ENCODE data around the gene KIFC3. TPM values are rescaled to one million over a fixed set of nuclear protein-coding genes. Genes with fewer than 3 reads are reported as not detected.
"Not testable (repeated sequence)": the region's sequence is repeated elsewhere in the genome, so short reads cannot be mapped to it uniquely, and the experiment has no call there.

KIFC3 gene
- total and polyA plus RNA-seq, 2 donors (not counting 1 experiment from before 2014, with no cell fraction given): 0.07 to 0.67 TPM

- Mint-ChIP-seq H3K9me3 (ENCODE audit: insufficient read depth) (no peaks in the 10 kb centered on the region), H3K4me3 (no peak overlapping the region), H3K27me3 (peaks cover 37% of the 10 kb centered on the region), H3K27ac (no peak overlapping the region), H3K4me1 (peaks cover 19% of the 10 kb centered on the region)
- ATAC-seq (ENCODE audit: low read depth): no peak
- peaks cover 16% of the 10 kb centered on the region in 2 donors for H3K4me1 ChIP-seq (ENCODE audit: control insufficient read depth in 2 of 2, insufficient read depth in 2 of 2, low read length in 2 of 2)
- CTCF ChIA-PET: no interaction called here
- no peak overlapping the region for H3K4me2 ChIP-seq (replicated peaks; ENCODE audit: low read depth, low read length, poor library complexity, severe bottlenecking)
- H3K4me3 ChIP-seq (ENCODE audit: control extremely low read depth in 1 of 5, extremely low read depth in 1 of 5, insufficient read depth in 1 of 5, low read depth in 2 of 5, low read length in 4 of 5): no peak overlapping the region
- no peak for DNase-seq
- no peak for TF ChIP-seq EZH2 (IDR thresholded peaks at IDR 0.05; ENCODE audit: borderline replicate concordance, insufficient read depth, low read depth, low read length, poor library complexity, severe bottlenecking)
- TF ChIP-seq, protein P1, sequence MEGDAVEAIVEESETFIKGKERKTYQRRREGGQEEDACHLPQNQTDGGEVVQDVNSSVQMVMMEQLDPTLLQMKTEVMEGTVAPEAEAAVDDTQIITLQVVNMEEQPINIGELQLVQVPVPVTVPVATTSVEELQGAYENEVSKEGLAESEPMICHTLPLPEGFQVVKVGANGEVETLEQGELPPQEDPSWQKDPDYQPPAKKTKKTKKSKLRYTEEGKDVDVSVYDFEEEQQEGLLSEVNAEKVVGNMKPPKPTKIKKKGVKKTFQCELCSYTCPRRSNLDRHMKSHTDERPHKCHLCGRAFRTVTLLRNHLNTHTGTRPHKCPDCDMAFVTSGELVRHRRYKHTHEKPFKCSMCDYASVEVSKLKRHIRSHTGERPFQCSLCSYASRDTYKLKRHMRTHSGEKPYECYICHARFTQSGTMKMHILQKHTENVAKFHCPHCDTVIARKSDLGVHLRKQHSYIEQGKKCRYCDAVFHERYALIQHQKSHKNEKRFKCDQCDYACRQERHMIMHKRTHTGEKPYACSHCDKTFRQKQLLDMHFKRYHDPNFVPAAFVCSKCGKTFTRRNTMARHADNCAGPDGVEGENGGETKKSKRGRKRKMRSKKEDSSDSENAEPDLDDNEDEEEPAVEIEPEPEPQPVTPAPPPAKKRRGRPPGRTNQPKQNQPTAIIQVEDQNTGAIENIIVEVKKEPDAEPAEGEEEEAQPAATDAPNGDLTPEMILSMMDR (IDR thresholded peaks at IDR 0.05): no peak
- no peak overlapping the region for H2AFZ ChIP-seq (ENCODE audit: insufficient read depth, low read depth, low read length, poor library complexity, severe bottlenecking)
- no peaks in the 10 kb centered on the region for H4K20me1 ChIP-seq (ENCODE audit: control insufficient read depth, insufficient read depth, low read length, poor library complexity, severe bottlenecking)
- peaks cover 0 to 40% (median 16%) of the 10 kb centered on the region in 4 experiments for H3K27me3 ChIP-seq (replicated peaks in 1 of 4; ENCODE audit: control extremely low read depth in 1 of 4, control insufficient read depth in 3 of 4, insufficient read depth in 4 of 4, low read length in 3 of 4)
- H3K79me2 ChIP-seq (ENCODE audit: control insufficient read depth, insufficient read depth, low read length): no peaks in the 10 kb centered on the region
- no peaks in the 10 kb centered on the region for H3K36me3 ChIP-seq (replicated peaks in 1 of 2; ENCODE audit: control extremely low read depth in 1 of 2, control insufficient read depth in 1 of 2, extremely low read depth in 1 of 2, insufficient read depth in 2 of 2, low read length in 1 of 2)
- H3K9me3 ChIP-seq (ENCODE audit: control extremely low read depth in 1 of 3, control insufficient read depth in 2 of 3, insufficient read depth in 1 of 3, low read length in 2 of 3): peaks cover 0 to 2% (median 0%) of the 10 kb centered on the region in 3 donors
- H3K9ac ChIP-seq (ENCODE audit: low read length): no peak overlapping the region
- no peak overlapping the region for H3K27ac ChIP-seq (ENCODE audit: low read length in 2 of 2)
- WGBS (ENCODE audit: insufficient coverage): 82% methylated on average over 39 of the region's 42 CpGs
- intact Hi-C loops (cut with micrococcal nuclease): no loop called here
- POLR2A ChIA-PET: no interaction called here
Observed at GRCh38 chr16:57797526-57798266, 4.6 kb downstream of the KIFC3 start.

- Histone ChIP-seq H3K36me3 (replicated peaks in 1 of 2; ENCODE audit: control extremely low read depth in 1 of 2, control insufficient read depth in 1 of 2, extremely low read depth in 1 of 2, insufficient read depth in 2 of 2, low read length in 1 of 2) (no peaks in the 10 kb centered on the region), H3K79me2 (ENCODE audit: control insufficient read depth, insufficient read depth, low read length) (no peaks in the 10 kb centered on the region), H3K9ac (ENCODE audit: low read length) (no peak overlapping the region), H3K27me3 (replicated peaks in 1 of 4; ENCODE audit: control extremely low read depth in 1 of 4, control insufficient read depth in 3 of 4, insufficient read depth in 4 of 4, low read length in 3 of 4) (peaks cover 0 to 38% (median 16%) of the 10 kb centered on the region in 4 experiments), H2AFZ (ENCODE audit: insufficient read depth, low read depth, low read length, poor library complexity, severe bottlenecking) (no peak overlapping the region), H3K27ac (ENCODE audit: low read length in 2 of 2) (no peak overlapping the region), H4K20me1 (ENCODE audit: control insufficient read depth, insufficient read depth, low read length, poor library complexity, severe bottlenecking) (no peaks in the 10 kb centered on the region), H3K4me3 (ENCODE audit: control extremely low read depth in 1 of 5, extremely low read depth in 1 of 5, insufficient read depth in 1 of 5, low read depth in 2 of 5, low read length in 4 of 5) (no peak overlapping the region), H3K9me3 (ENCODE audit: control extremely low read depth in 1 of 3, control insufficient read depth in 2 of 3, insufficient read depth in 1 of 3, low read length in 2 of 3) (no peaks in the 10 kb centered on the region), H3K4me2 (replicated peaks; ENCODE audit: low read depth, low read length, poor library complexity, severe bottlenecking) (no peak overlapping the region), H3K4me1 (ENCODE audit: control insufficient read depth in 2 of 2, insufficient read depth in 2 of 2, low read length in 2 of 2) (peaks cover 13 to 16% of the 10 kb centered on the region in 2 donors)
- CTCF ChIA-PET: no interaction called here
- no peak overlapping the region for H3K4me3 Mint-ChIP-seq
- 86% methylated on average over 12 of the region's 13 CpGs for WGBS (ENCODE audit: insufficient coverage)
- peaks cover 16% of the 10 kb centered on the region for H3K4me1 Mint-ChIP-seq
- DNase-seq (no peak), ATAC-seq (ENCODE audit: low read depth) (no peak)
- peaks cover 35% of the 10 kb centered on the region for H3K27me3 Mint-ChIP-seq
- no peak overlapping the region for H3K27ac Mint-ChIP-seq
- H3K9me3 Mint-ChIP-seq (ENCODE audit: insufficient read depth): no peaks in the 10 kb centered on the region
- POLR2A ChIA-PET: no interaction called here
- intact Hi-C loops (cut with micrococcal nuclease): no loop called here
- TF ChIP-seq, protein P1 (IDR thresholded peaks at IDR 0.05): no peak
- TF ChIP-seq EZH2 (IDR thresholded peaks at IDR 0.05; ENCODE audit: borderline replicate concordance, insufficient read depth, low read depth, low read length, poor library complexity, severe bottlenecking): no peak
Observed at GRCh38 chr16:57797216-57797525, 5.1 kb downstream of the KIFC3 start.

- POLR2A ChIA-PET; H3K4me3 ChIP-seq (ENCODE audit: control extremely low read depth in 1 of 5, extremely low read depth in 1 of 5, insufficient read depth in 1 of 5, low read depth in 2 of 5, low read length in 4 of 5); H2AFZ ChIP-seq (ENCODE audit: insufficient read depth, low read depth, low read length, poor library complexity, severe bottlenecking); intact Hi-C loops (cut with micrococcal nuclease); H3K4me1 Mint-ChIP-seq; H3K79me2 ChIP-seq (ENCODE audit: control insufficient read depth, insufficient read depth, low read length); ATAC-seq (ENCODE audit: low read depth); H3K27ac ChIP-seq (ENCODE audit: low read length in 2 of 2); DNase-seq; H3K9ac ChIP-seq (ENCODE audit: low read length); H3K4me1 ChIP-seq (ENCODE audit: control insufficient read depth in 2 of 2, insufficient read depth in 2 of 2, low read length in 2 of 2); H3K4me3 Mint-ChIP-seq; H3K9me3 ChIP-seq (ENCODE audit: control extremely low read depth in 1 of 3, control insufficient read depth in 2 of 3, insufficient read depth in 1 of 3, low read length in 2 of 3); H3K27ac Mint-ChIP-seq; H3K9me3 Mint-ChIP-seq (ENCODE audit: insufficient read depth); H4K20me1 ChIP-seq (ENCODE audit: control insufficient read depth, insufficient read depth, low read length, poor library complexity, severe bottlenecking); H3K36me3 ChIP-seq (replicated peaks in 1 of 2; ENCODE audit: control extremely low read depth in 1 of 2, control insufficient read depth in 1 of 2, extremely low read depth in 1 of 2, insufficient read depth in 2 of 2, low read length in 1 of 2); H3K4me2 ChIP-seq (replicated peaks; ENCODE audit: low read depth, low read length, poor library complexity, severe bottlenecking): not testable (repeated sequence)
- 95% methylated on average over 5 of the region's 5 CpGs for WGBS (ENCODE audit: insufficient coverage)
- peaks cover 0 to 28% (median 10%) of the 10 kb centered on the region in 4 experiments for H3K27me3 ChIP-seq (replicated peaks in 1 of 4; ENCODE audit: control extremely low read depth in 1 of 4, control insufficient read depth in 3 of 4, insufficient read depth in 4 of 4, low read length in 3 of 4)
- CTCF ChIA-PET: interaction anchor here (1.1 kb wide), 1 partner anchor 13 kb away, joined by 3 read pairs; no protein-coding TSS in a partner anchor
- peaks cover 30% of the 10 kb centered on the region for H3K27me3 Mint-ChIP-seq
Observed at GRCh38 chr16:57796014-57796413, 6.3 kb downstream of the KIFC3 start.
